HCT116 (cell line): ENCODE measurements around the gene CMC2. TPM values are rescaled to one million over a fixed set of nuclear protein-coding genes. Genes with fewer than 3 reads are reported as not detected.

Source experiments
- ATAC-seq: fragments of 200-7000 bp; cut with Tn5 transposase; 2 replicates; pipeline ENCODE4 v1.9.1; 2020; ENCODE audit warnings: mild to moderate bottlenecking, moderate library complexity
- BruUV-seq: library from RNA; stranded (reverse); fragments of 400-500 nt; replicated peaks from 2 replicates; lab custom pipeline; 2021; lab: Mats Ljungman, UMichigan
- CTCF ChIA-PET: fragments of 300-600 bp; sonication (Branson Sonifier 250); formaldehyde crosslinking; loops from one replicate; lab custom pipeline; 2021; ENCODE audit warnings: antibody characterized with exemption; lab: Charles Lee
- POLR2A ChIA-PET: fragments of 300-600, 350-600 bp; sonication (Branson Sonifier 250); formaldehyde crosslinking; loops from one replicate; lab custom pipeline; 2021; ENCODE audit warnings: antibody characterized with exemption; lab: Charles Lee
- RAD21 ChIA-PET, 2 experiments: fragments of 300-600 bp; sonication (Branson Sonifier 250); formaldehyde crosslinking; loops; one replicate each; lab custom pipeline; 2023; ENCODE audit warnings: low total read pairs in 2 of 2; ENCODE audit not compliant: uncharacterized antibody in 2 of 2, unreplicated experiment in 2 of 2, low non-redundant PET in 1 of 2; lab: Charles Lee
- DNase-seq: peaks from one replicate; pipeline ENCODE4 v3.0.0-alpha.2; 2010; ENCODE audit warnings: low read depth, low spot score
- H2AFZ ChIP-seq: fragments of 200-600 bp; shearing (Covaris generic), sonication (generic); 2 replicates; pipeline ENCODE4 v1.6.1; 2017; ENCODE audit warnings: low read depth, mixed run types, mixed read lengths, antibody characterized with exemption, low read length; ENCODE audit not compliant: poor library complexity, severe bottlenecking
- H3K27ac ChIP-seq: 2 replicates; pipeline ENCODE4 v1.5.1; 2012; ENCODE audit warnings: low read depth, low read length
- H3K27me3 ChIP-seq: fragments of 200-600 bp; sonication (generic); 2 replicates; pipeline ENCODE4 v1.6.1; 2016; ENCODE audit warnings: mixed run types, low read length, mixed read lengths; ENCODE audit not compliant: insufficient read depth
- H3K36me3 ChIP-seq, 2 experiments: fragments of 200-500 bp in 1 of 2; fragments of 200-600 bp in 1 of 2; sonication (Bioruptor generic) in 1 of 2; sonication (generic) in 1 of 2; 2 replicates each; pipeline versions ENCODE4 v1.5.1 to v1.6.1; 2014 to 2016; ENCODE audit warnings: low read length in 2 of 2, inconsistent platforms in 1 of 2, mixed read lengths in 1 of 2, mixed run types in 1 of 2; ENCODE audit not compliant: insufficient read depth in 2 of 2, control insufficient read depth in 1 of 2
- H3K4me1 ChIP-seq, 2 experiments: fragments of 200-600 bp in 1 of 2; sonication (generic) in 1 of 2; 2 replicates each; pipeline versions ENCODE4 v1.5.1 to v1.6.1; 2012 to 2017; ENCODE audit warnings: low read length in 2 of 2, inconsistent platforms in 1 of 2, mild to moderate bottlenecking in 1 of 2, mixed read lengths in 1 of 2, mixed run types in 1 of 2, moderate library complexity in 1 of 2; ENCODE audit not compliant: insufficient read depth in 2 of 2, control insufficient read depth in 1 of 2
- H3K4me2 ChIP-seq: fragments of 200-600 bp; sonication (generic); 2 replicates; pipeline ENCODE4 v1.6.1; 2017; ENCODE audit warnings: mixed run types, low read length, mixed read lengths
- H3K4me3 ChIP-seq, 2 experiments: fragments of 200-600 bp in 1 of 2; sonication (generic) in 1 of 2; replicated peaks in 1 of 2; 2 replicates each; pipeline ENCODE4 v1.5.1; 2011 to 2016; ENCODE audit warnings: low read length in 2 of 2, control low read depth in 1 of 2, low read depth in 1 of 2, mild to moderate bottlenecking in 1 of 2, mixed read lengths in 1 of 2, mixed run types in 1 of 2
- H3K79me2 ChIP-seq: fragments of 200-600 bp; sonication (generic); 2 replicates; pipeline ENCODE4 v1.6.1; 2017; ENCODE audit warnings: mild to moderate bottlenecking, mixed run types, low read length, moderate library complexity, mixed read lengths; ENCODE audit not compliant: insufficient read depth
- H3K9ac ChIP-seq: fragments of 200-600 bp; sonication (generic); 2 replicates; pipeline ENCODE4 v1.6.1; 2016; ENCODE audit warnings: low read length, mixed read lengths
- H3K9me2 ChIP-seq: fragments of 200-600 bp; sonication (generic), shearing (Covaris generic); 2 replicates; pipeline ENCODE4 v1.6.1; 2017; ENCODE audit warnings: mixed run types, mild to moderate bottlenecking, moderate library complexity; ENCODE audit not compliant: insufficient read depth
- H3K9me3 ChIP-seq, 2 experiments: fragments of 200-500 bp in 1 of 2; fragments of 200-600 bp in 1 of 2; sonication (Bioruptor generic) in 1 of 2; sonication (generic) in 1 of 2; 2 replicates each; pipeline ENCODE4 v1.6.1; 2014 to 2017; ENCODE audit warnings: low read length in 2 of 2, mixed read lengths in 2 of 2, inconsistent platforms in 1 of 2, low read depth in 1 of 2, mild to moderate bottlenecking in 1 of 2, mixed run types in 1 of 2, moderate library complexity in 1 of 2; ENCODE audit not compliant: control insufficient read depth in 1 of 2, insufficient read depth in 1 of 2
- H4K20me1 ChIP-seq: fragments of 200-600 bp; sonication (generic), shearing (Covaris generic); 2 replicates; pipeline ENCODE4 v1.6.1; 2017; ENCODE audit warnings: mixed run types, mild to moderate bottlenecking, moderate library complexity; ENCODE audit not compliant: insufficient read depth
- ATF3 ChIP-seq: IDR thresholded peaks from 2 replicates; pipeline ENCODE4 v1.6.1; 2012
- CBX3 ChIP-seq: IDR thresholded peaks from 2 replicates; pipeline ENCODE4 v1.6.1; 2012; ENCODE audit warnings: low read depth
- CEBPB ChIP-seq: IDR thresholded peaks from 2 replicates; pipeline ENCODE4 v1.6.1; 2012; ENCODE audit warnings: low read depth
- CTCF ChIP-seq, 3 experiments: fragments of 200-600 bp in 1 of 3; sonication (generic) in 1 of 3; IDR thresholded peaks in 2 of 3; conservative IDR thresholded peaks in 1 of 3; 2 replicates each; pipeline ENCODE4 v1.5.1; 2012 to 2017; ENCODE audit warnings: low read depth in 2 of 3, low read length in 2 of 3, antibody characterized with exemption in 1 of 3, borderline replicate concordance in 1 of 3, control low read depth in 1 of 3, mild to moderate bottlenecking in 1 of 3, mixed read lengths in 1 of 3, mixed run types in 1 of 3, moderate library complexity in 1 of 3; ENCODE audit not compliant: insufficient read depth in 1 of 3
- EGR1 ChIP-seq: IDR thresholded peaks from 2 replicates; pipeline ENCODE4 v1.6.1; 2012; ENCODE audit warnings: low read depth
- EZH2 ChIP-seq: fragments of 200-600 bp; sonication (generic); IDR thresholded peaks from 2 replicates; pipeline ENCODE4 v1.6.1; 2017; ENCODE audit warnings: antibody characterized with exemption, mixed run types
- JUND ChIP-seq: IDR thresholded peaks from 2 replicates; pipeline ENCODE4 v1.6.1; 2012
- MAX ChIP-seq: IDR thresholded peaks from 2 replicates; pipeline ENCODE4 v1.6.1; 2012
- POLR2AphosphoS5 ChIP-seq: IDR thresholded peaks from 2 replicates; pipeline ENCODE4 v1.6.1; 2011; ENCODE audit warnings: mild to moderate bottlenecking, low read depth, low read length, moderate library complexity
- SIN3A ChIP-seq: IDR thresholded peaks from 2 replicates; pipeline ENCODE4 v1.6.1; 2012; ENCODE audit warnings: low read depth
- SP1 ChIP-seq: IDR thresholded peaks from 2 replicates; pipeline ENCODE4 v1.6.1; 2012; ENCODE audit warnings: low read depth
- TCF7L2 ChIP-seq: IDR thresholded peaks from 2 replicates; pipeline ENCODE4 v1.7.0; 2011; ENCODE audit warnings: borderline replicate concordance, inconsistent platforms; ENCODE audit not compliant: insufficient read depth, insufficient read length; ENCODE audit errors: extremely low read depth
- YY1 ChIP-seq: IDR thresholded peaks from 2 replicates; pipeline ENCODE4 v1.6.1; 2011; ENCODE audit warnings: low read length, low read depth, moderate library complexity, mild to moderate bottlenecking; ENCODE audit not compliant: insufficient replicate concordance; ENCODE audit errors: extremely low read depth
- ZBTB33 ChIP-seq: IDR thresholded peaks from 2 replicates; pipeline ENCODE4 v1.6.1; 2011; ENCODE audit warnings: mild to moderate bottlenecking, low read length, moderate library complexity; ENCODE audit not compliant: insufficient replicate concordance; ENCODE audit errors: extremely low read depth
- ZFX ChIP-seq: fragments of 450-650 bp; IDR thresholded peaks from 2 replicates; pipeline ENCODE4 v1.6.1; 2017
- ZNF274 ChIP-seq: fragments of 200-500 bp; sonication (Bioruptor generic); IDR thresholded peaks from 2 replicates; pipeline ENCODE4 v1.6.1; 2014; ENCODE audit warnings: mild to moderate bottlenecking, low read depth, low read length, inconsistent platforms
- intact Hi-C: fragments of 100-400 bp; cut with micrococcal nuclease; formaldehyde crosslinking; loops from 2 replicates; pipeline ENCODE4 v1.10.0; 2022
- total RNA-seq: library from RNA; stranded (reverse); gene quantifications from one replicate; pipeline ENCODE4 v1.2.1, GENCODE V29; 2021; ENCODE audit not compliant: unreplicated experiment

CMC2 gene
- total RNA-seq, 1 experiment from 2014 or later, result 119 TPM

DNA sequence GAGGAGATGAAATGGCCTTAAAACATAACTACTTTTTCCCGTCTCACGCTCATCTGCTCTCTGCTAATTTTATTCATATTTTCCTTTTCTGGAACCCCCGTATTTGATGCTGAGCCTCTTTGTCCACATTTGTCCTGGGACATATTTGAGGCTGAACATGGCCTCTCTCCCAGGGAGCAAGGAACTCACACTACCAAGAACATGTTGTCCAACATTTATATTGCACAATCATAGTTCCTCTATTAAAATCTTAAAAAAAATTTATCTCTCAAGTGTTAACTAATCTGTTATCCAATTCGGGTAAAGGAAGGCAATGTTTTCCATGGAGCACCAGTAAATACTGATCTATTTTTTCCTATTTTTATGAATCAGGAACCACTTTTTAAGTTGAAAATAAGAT lies 60.2 kb downstream of the CMC2 start:
- Histone ChIP-seq H3K9me2 (no peaks in the 10 kb centered on the region), H3K27me3 (peaks cover 27% of the 10 kb centered on the region; the same call in 1 of the 2 replicates), H3K4me3 (no peak overlapping the region), H4K20me1 (no peaks in the 10 kb centered on the region), H3K4me2 (no peak overlapping the region), H3K9me3 (no peaks in the 10 kb centered on the region), H3K9ac (no peak overlapping the region), H3K27ac (no peak overlapping the region), H3K36me3 (no peaks in the 10 kb centered on the region), H3K79me2 (no peaks in the 10 kb centered on the region), H3K4me1 (no peaks in the 10 kb centered on the region), H2AFZ (no peak overlapping the region)
- ChIA-PET RAD21 (no interaction called here), POLR2A (no interaction called here), CTCF (no interaction called here)
- TF ChIP-seq SP1 (no peak), ZFX (no peak), ZNF274 (no peak), CEBPB (no peak), POLR2AphosphoS5 (no peak), ATF3 (no peak), TCF7L2 (no peak), CBX3 (no peak), YY1 (no peak), SIN3A (no peak)
- intact Hi-C loops, result no loop called here
- BruUV-seq, result no TSS peak
- DNase-seq (no peak), ATAC-seq (no peak)

GRCh38 chr16:80940069-80940856 lies 66.4 kb downstream of the CMC2 start:
- no peaks in the 10 kb centered on the region for H4K20me1 ChIP-seq
- H3K9me3 ChIP-seq, result no peaks in the 10 kb centered on the region
- peaks cover 0 to 8% of the 10 kb centered on the region in 2 experiments; a peak in 2 of 4 replicates for H3K4me1 ChIP-seq
- no peak overlapping the region for H3K27ac ChIP-seq
- CTCF ChIA-PET, result interaction anchor here (1.9 kb wide), 1 partner anchor 9 kb away, joined by 6 read pairs; no protein-coding TSS in a partner anchor
- POLR2A ChIA-PET, result no interaction called here
- BruUV-seq, result no TSS peak
- no peaks in the 10 kb centered on the region for H3K36me3 ChIP-seq
- no peak overlapping the region for H2AFZ ChIP-seq
- H3K79me2 ChIP-seq, result no peaks in the 10 kb centered on the region
- RAD21 ChIA-PET, result no interaction called here
- peaks cover 5% of the 10 kb centered on the region; the same call in 1 of the 2 replicates for H3K27me3 ChIP-seq
- H3K9me2 ChIP-seq, result no peaks in the 10 kb centered on the region
- DNase-seq, result no peak
- no peak overlapping the region for H3K9ac ChIP-seq
- H3K4me3 ChIP-seq, result no peak overlapping the region
- no peak overlapping the region for H3K4me2 ChIP-seq
- ATAC-seq, result no peak
- intact Hi-C loops, result no loop called here
- TF ChIP-seq ZFX (no peak), ZBTB33 (no peak), JUND (no peak), EGR1 (no peak), CTCF (IDR thresholded peaks at IDR 0.05 in 2 of 3, conservative IDR thresholded peaks at IDR 0.05 in 1 of 3; ENCODE audit: borderline replicate concordance in 1 of 3, insufficient read depth in 1 of 3, low read depth in 2 of 3, low read length in 2 of 3) (no peak), CBX3 (no peak), MAX (no peak), EZH2 (no peak), ZNF274 (no peak)
